SK-N-SH (cell line): ENCODE results near the gene PXK. TPM values are rescaled to one million over a fixed set of nuclear protein-coding genes. Genes with fewer than 3 reads are reported as not detected.
A peak's percentile ranks its signal among the peaks of the same experiment; 100 is the strongest.

Experiments used
- CTCF ChIA-PET: fragments of 300-600, 350-600 bp; formaldehyde crosslinking; extraction: SDS; loops from one replicate; lab custom pipeline; 2021; lab: Yijun Ruan, JAX
- POLR2A ChIA-PET: fragments of 350-600 bp; sonication (Branson Sonifier 250); formaldehyde crosslinking; extraction: SDS; loops from one replicate; lab custom pipeline; 2020; ENCODE audit warnings: antibody characterized with exemption, inconsistent platforms; lab: Yijun Ruan, JAX
- DNase-seq: peaks from one replicate; pipeline ENCODE4 v3.0.0; 2012
- H2AFZ ChIP-seq: fragments of 200-600 bp; sonication (generic); 2 replicates; pipeline ENCODE4 v1.8.1; 2016; ENCODE audit warnings: antibody characterized with exemption, mild to moderate bottlenecking, low read depth
- H3F3A ChIP-seq: fragments of 200-600 bp; sonication (generic); replicated peaks from 2 replicates; pipeline ENCODE3; 2016; ENCODE audit warnings: antibody characterized with exemption, mild to moderate bottlenecking; ENCODE audit not compliant: insufficient read depth
- H3K27ac ChIP-seq, 2 experiments: fragments of 200-500 bp in 1 of 2; fragments of 200-600 bp in 1 of 2; sonication (Bioruptor generic) in 1 of 2; sonication (generic), shearing (Covaris generic) in 1 of 2; 2 replicates each; pipeline versions ENCODE4 v1.5.1 to v1.6.1; 2014 to 2016; ENCODE audit warnings: low read depth in 2 of 2, inconsistent platforms in 1 of 2, low read length in 1 of 2, mild to moderate bottlenecking in 1 of 2, mixed read lengths in 1 of 2
- H3K27me3 ChIP-seq: fragments of 200-600 bp; sonication (generic), shearing (Covaris generic); 2 replicates; pipeline ENCODE4 v1.6.1; 2016; ENCODE audit warnings: mixed run types; ENCODE audit not compliant: insufficient read depth
- H3K36me3 ChIP-seq, 2 experiments: fragments of 200-500 bp in 1 of 2; fragments of 200-600 bp in 1 of 2; sonication (Bioruptor generic) in 1 of 2; sonication (generic) in 1 of 2; replicated peaks in 1 of 2; 2 replicates each; pipeline versions ENCODE3 to v1.5.1; 2014 to 2016; ENCODE audit warnings: low read length in 1 of 2, mild to moderate bottlenecking in 1 of 2; ENCODE audit not compliant: insufficient read depth in 2 of 2, control insufficient read depth in 1 of 2
- H3K4me1 ChIP-seq, 2 experiments: fragments of 200-500 bp in 1 of 2; fragments of 200-600 bp in 1 of 2; sonication (Bioruptor generic) in 1 of 2; sonication (generic), shearing (Covaris generic) in 1 of 2; 2 replicates each; pipeline versions ENCODE4 v1.5.1 to v1.6.1; 2014 to 2016; ENCODE audit warnings: low read depth in 1 of 2, low read length in 1 of 2, mixed run types in 1 of 2; ENCODE audit not compliant: insufficient read depth in 2 of 2, control insufficient read depth in 1 of 2
- H3K4me2 ChIP-seq: fragments of 200-600 bp; sonication (generic), shearing (Covaris generic); 2 replicates; pipeline ENCODE4 v1.6.1; 2017; ENCODE audit warnings: mixed run types
- H3K4me3 ChIP-seq, 2 experiments: fragments of 200-500 bp in 1 of 2; fragments of 200-600 bp in 1 of 2; sonication (Bioruptor generic) in 1 of 2; sonication (generic), shearing (Covaris generic) in 1 of 2; 2 replicates each; pipeline versions ENCODE4 v1.5.1 to v1.8.1; 2014 to 2016; ENCODE audit warnings: low read depth in 2 of 2, inconsistent platforms in 1 of 2, low read length in 1 of 2, mild to moderate bottlenecking in 1 of 2, mixed read lengths in 1 of 2, moderate library complexity in 1 of 2
- H3K79me2 ChIP-seq: fragments of 200-600 bp; sonication (generic); 2 replicates; pipeline ENCODE4 v1.8.1; 2017; ENCODE audit warnings: mild to moderate bottlenecking; ENCODE audit not compliant: insufficient read depth
- H3K9ac ChIP-seq: fragments of 200-600 bp; sonication (generic); 2 replicates; pipeline ENCODE4 v1.6.1; 2017; ENCODE audit warnings: mixed run types
- H3K9me2 ChIP-seq: fragments of 200-600 bp; sonication (generic); 2 replicates; pipeline ENCODE4 v1.6.1; 2017; ENCODE audit warnings: mixed run types
- H3K9me3 ChIP-seq: fragments of 200-600 bp; sonication (generic); 2 replicates; pipeline ENCODE4 v1.6.1; 2017; ENCODE audit warnings: mixed run types, mild to moderate bottlenecking, moderate library complexity
- H4K20me1 ChIP-seq: fragments of 200-600 bp; sonication (generic); 2 replicates; pipeline ENCODE4 v1.6.1; 2017; ENCODE audit warnings: mild to moderate bottlenecking, mixed run types; ENCODE audit not compliant: insufficient read depth
- CHD2 ChIP-seq: fragments of 150-350 bp; IDR thresholded peaks from 2 replicates; pipeline ENCODE4 v1.6.1; 2018; ENCODE audit warnings: low read length; ENCODE audit not compliant: partially characterized antibody
- ELF1 ChIP-seq: IDR thresholded peaks from 2 replicates; pipeline ENCODE4 v1.4.0; 2012
- FOXJ3 ChIP-seq: sonication (generic); formaldehyde crosslinking; IDR thresholded peaks from 2 replicates; pipeline ENCODE4 v1.5.1; 2020; ENCODE audit warnings: mild to moderate bottlenecking, missing genetic modification reagents
- FOXM1 ChIP-seq: IDR thresholded peaks from 2 replicates; pipeline ENCODE4 v1.4.0; 2012; ENCODE audit warnings: low read depth, mild to moderate bottlenecking
- GABPA ChIP-seq: IDR thresholded peaks from 2 replicates; pipeline ENCODE4 v1.4.0; 2012; ENCODE audit warnings: low read depth, mild to moderate bottlenecking
- MEF2A ChIP-seq: IDR thresholded peaks from 2 replicates; pipeline ENCODE4 v1.4.0; 2012; ENCODE audit warnings: low read depth, borderline replicate concordance
- MXI1 ChIP-seq: IDR thresholded peaks from 2 replicates; pipeline ENCODE4 v1.6.1; 2012; ENCODE audit warnings: mild to moderate bottlenecking, low read depth, low read length, improper control_type of control experiment
- POLR2AphosphoS5 ChIP-seq: IDR thresholded peaks from 2 replicates; pipeline ENCODE4 v1.6.1; 2012; ENCODE audit warnings: low read depth, low read length
- RAD21 ChIP-seq: IDR thresholded peaks from 2 replicates; pipeline ENCODE4 v1.6.1; 2012; ENCODE audit warnings: mild to moderate bottlenecking, low read length
- RCOR1 ChIP-seq: fragments of 150-350 bp; IDR thresholded peaks from 2 replicates; pipeline ENCODE4 v1.6.1; 2017; ENCODE audit warnings: antibody characterized with exemption, low read length
- REST ChIP-seq: IDR thresholded peaks from 2 replicates; pipeline ENCODE4 v1.6.1; 2012; ENCODE audit warnings: mild to moderate bottlenecking, low read depth, low read length, moderate library complexity
- RXRA ChIP-seq: IDR thresholded peaks from 2 replicates; pipeline ENCODE4 v1.4.0; 2012; ENCODE audit warnings: low read depth, mild to moderate bottlenecking, borderline replicate concordance
- SMC3 ChIP-seq: IDR thresholded peaks from 2 replicates; pipeline ENCODE4 v1.6.1; 2012; ENCODE audit warnings: low read depth, low read length, improper control_type of control experiment
- TAF1 ChIP-seq: IDR thresholded peaks from 2 replicates; pipeline ENCODE4 v1.6.1; 2012; ENCODE audit warnings: low read depth, mild to moderate bottlenecking, low read length, moderate library complexity, borderline replicate concordance
- TCF12 ChIP-seq: IDR thresholded peaks from 2 replicates; pipeline ENCODE4 v1.4.0; 2012
- YY1 ChIP-seq: IDR thresholded peaks from 2 replicates; pipeline ENCODE4 v1.4.0; 2012; ENCODE audit warnings: low read depth, mild to moderate bottlenecking
- WGBS: methylation state at CpG from one replicate; pipeline ENCODE4 v1.1.6; 2017; ENCODE audit warnings: low lambda C conversion rate; 5-methylcytosine and 5-hydroxymethylcytosine counted together
- polyA plus RNA-seq, 3 experiments: library from polyadenylated mRNA; depleted of rRNA; stranded (reverse); fragments of >200 nt; gene quantifications; 2 replicates each; pipeline ENCODE4 v1.2.3, GENCODE V29; 2012
- TF ChIP-seq, protein P1 (sequence below): fragments of 150-350 bp; IDR thresholded peaks from 2 replicates; pipeline ENCODE4 v1.6.1; 2016; ENCODE audit warnings: mild to moderate bottlenecking, low read depth, low read length
- TF ChIP-seq, protein P2 (sequence below): fragments of 150-350 bp; IDR thresholded peaks from 2 replicates; pipeline ENCODE4 v1.6.1; 2017; ENCODE audit warnings: antibody characterized with exemption, low read length, low read depth, borderline replicate concordance

PXK gene
- polyA plus RNA-seq, 1 of the 3 experiments (the other 2 are of a cell fraction) = 8.4 TPM

DNA sequence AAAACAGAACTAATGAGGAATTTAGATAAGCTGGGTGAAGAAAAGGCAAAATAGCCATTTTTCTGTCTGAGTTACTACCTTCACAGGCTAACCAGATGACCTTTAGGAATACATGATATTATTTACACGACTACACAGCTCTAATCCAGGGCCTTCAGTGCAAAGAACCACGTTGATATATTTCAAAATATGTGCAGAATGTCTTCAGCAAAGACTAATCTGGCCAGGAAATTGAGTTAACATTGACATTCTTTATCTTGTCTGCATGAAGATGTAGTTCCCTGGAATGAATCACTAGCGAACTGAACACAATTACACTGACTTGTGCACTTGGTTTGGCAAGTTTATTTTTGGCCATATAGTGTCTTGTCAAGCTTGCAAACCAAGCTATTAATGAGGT lies 59.5 kb downstream of the PXK start:
- no peaks in the 10 kb centered on the region for H3K79me2 ChIP-seq
- no peak overlapping the region for H3K9ac ChIP-seq
- H3K4me1 ChIP-seq = peaks cover 3 to 23% of the 10 kb centered on the region in 2 experiments
- no peaks in the 10 kb centered on the region for H3K9me3 ChIP-seq
- TF ChIP-seq FOXM1 = no peak
- no peak for TF ChIP-seq REST
- TF ChIP-seq SMC3 = no peak
- no peak for TF ChIP-seq FOXJ3 (CRISPR knock-in tag)
- no peak for TF ChIP-seq MXI1
- no peak for TF ChIP-seq GABPA
- no peak for TF ChIP-seq RXRA
- no peak for TF ChIP-seq YY1
- TF ChIP-seq RCOR1 = no peak
- no peak for TF ChIP-seq CHD2
- TF ChIP-seq, protein P1, sequence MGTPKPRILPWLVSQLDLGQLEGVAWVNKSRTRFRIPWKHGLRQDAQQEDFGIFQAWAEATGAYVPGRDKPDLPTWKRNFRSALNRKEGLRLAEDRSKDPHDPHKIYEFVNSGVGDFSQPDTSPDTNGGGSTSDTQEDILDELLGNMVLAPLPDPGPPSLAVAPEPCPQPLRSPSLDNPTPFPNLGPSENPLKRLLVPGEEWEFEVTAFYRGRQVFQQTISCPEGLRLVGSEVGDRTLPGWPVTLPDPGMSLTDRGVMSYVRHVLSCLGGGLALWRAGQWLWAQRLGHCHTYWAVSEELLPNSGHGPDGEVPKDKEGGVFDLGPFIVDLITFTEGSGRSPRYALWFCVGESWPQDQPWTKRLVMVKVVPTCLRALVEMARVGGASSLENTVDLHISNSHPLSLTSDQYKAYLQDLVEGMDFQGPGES = no peak
- TF ChIP-seq TCF12 = no peak
- no peaks in the 10 kb centered on the region for H4K20me1 ChIP-seq
- H3K27me3 ChIP-seq = no peaks in the 10 kb centered on the region
- WGBS = 26% methylated on average over 3 of the region's 3 CpGs
- H2AFZ ChIP-seq = no peak overlapping the region
- H3F3A ChIP-seq = peaks cover 4% of the 10 kb centered on the region
- H3K9me2 ChIP-seq = no peaks in the 10 kb centered on the region
- H3K4me2 ChIP-seq = 0 out of 2 replicates have a peak overlapping the region, but pooled peaks have one; percentile 17
- H3K4me3 ChIP-seq = no peak overlapping the region
- POLR2A ChIA-PET = no interaction called here
- peak overlapping the region in 1 of 2 experiments; percentile 29; a peak in 1 of 4 replicates for H3K27ac ChIP-seq
- CTCF ChIA-PET = interaction anchor here (0.6 to 1.0 kb wide), 2 partner anchors 20 to 86 kb away, joined by 3 to 4 read pairs; partner anchors contain the start of genes HTD2 and RPP14
- peaks cover 13 to 22% of the 10 kb centered on the region in 2 experiments for H3K36me3 ChIP-seq
- DNase-seq = no peak

- no peak overlapping the region for H3K9ac ChIP-seq
- no peak for DNase-seq
- H3K9me2 ChIP-seq = no peaks in the 10 kb centered on the region
- H2AFZ ChIP-seq = no peak overlapping the region
- no peaks in the 10 kb centered on the region for H3K27me3 ChIP-seq
- no peak overlapping the region for H3K4me3 ChIP-seq
- no peaks in the 10 kb centered on the region for H3K9me3 ChIP-seq
- POLR2A ChIA-PET = no interaction called here
- no peaks in the 10 kb centered on the region for H4K20me1 ChIP-seq
- no peaks in the 10 kb centered on the region for H3K79me2 ChIP-seq
- H3K4me2 ChIP-seq = no peak overlapping the region
- H3F3A ChIP-seq = no peaks in the 10 kb centered on the region
- CTCF ChIA-PET = interaction anchor here (0.7 to 1.3 kb wide), 4 partner anchors 21 to 217 kb away, joined by 3 to 4 read pairs (median 3); no protein-coding TSS in a partner anchor
- peaks cover 0 to 15% of the 10 kb centered on the region in 2 experiments; a peak in 2 of 4 replicates for H3K4me1 ChIP-seq
- peaks cover 13 to 34% of the 10 kb centered on the region in 2 experiments for H3K36me3 ChIP-seq
- H3K27ac ChIP-seq = no peak overlapping the region
- no peak for TF ChIP-seq REST
- no peak for TF ChIP-seq ELF1
- TF ChIP-seq, protein P2, sequence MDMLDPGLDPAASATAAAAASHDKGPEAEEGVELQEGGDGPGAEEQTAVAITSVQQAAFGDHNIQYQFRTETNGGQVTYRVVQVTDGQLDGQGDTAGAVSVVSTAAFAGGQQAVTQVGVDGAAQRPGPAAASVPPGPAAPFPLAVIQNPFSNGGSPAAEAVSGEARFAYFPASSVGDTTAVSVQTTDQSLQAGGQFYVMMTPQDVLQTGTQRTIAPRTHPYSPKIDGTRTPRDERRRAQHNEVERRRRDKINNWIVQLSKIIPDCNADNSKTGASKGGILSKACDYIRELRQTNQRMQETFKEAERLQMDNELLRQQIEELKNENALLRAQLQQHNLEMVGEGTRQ = no peak
- TF ChIP-seq TAF1 = no peak
- no peak for TF ChIP-seq MEF2A
- TF ChIP-seq POLR2AphosphoS5 = no peak
- TF ChIP-seq YY1 = no peak
- no peak for TF ChIP-seq RAD21
Observed at GRCh38 chr3:58394339-58394738, 61.6 kb downstream of the PXK start.
